Smooth muscle cell (in vitro differentiated cells): Measurements from ENCODE around the gene ZNF283. TPM values are rescaled to one million over a fixed set of nuclear protein-coding genes. Genes with fewer than 3 reads are reported as not detected.
"Not testable (repeated sequence)": the region's sequence is repeated elsewhere in the genome, so short reads cannot be mapped to it uniquely, and the experiment has no call there.

ENCODE experiments used
- DNase-seq: peaks from one replicate; lab custom pipeline; 2025; ENCODE audit not compliant: unreplicated experiment; lab: John Stamatoyannopoulos, UW
- H2AFZ ChIP-seq: fragments of 200-600 bp; sonication (generic); 2 replicates; pipeline ENCODE4 v1.6.0; 2016; ENCODE audit warnings: antibody characterized with exemption, low read depth, mild to moderate bottlenecking
- H3F3A ChIP-seq: fragments of 200-600 bp; sonication (generic); 2 replicates; pipeline ENCODE4 v1.6.0; 2017; ENCODE audit warnings: antibody characterized with exemption, low read depth
- H3K27ac ChIP-seq: fragments of 200-600 bp; sonication (generic); 2 replicates; pipeline ENCODE4 v1.5.1; 2016; ENCODE audit warnings: low read depth, mild to moderate bottlenecking
- H3K27me3 ChIP-seq: fragments of 200-600 bp; sonication (generic); 2 replicates; pipeline ENCODE4 v1.6.1; 2016; ENCODE audit warnings: low read depth, mild to moderate bottlenecking
- H3K36me3 ChIP-seq: fragments of 200-600 bp; sonication (generic); 2 replicates; pipeline ENCODE4 v1.5.1; 2016; ENCODE audit warnings: low read depth
- H3K4me1 ChIP-seq: fragments of 200-600 bp; sonication (generic); 2 replicates; pipeline ENCODE4 v1.5.1; 2016; ENCODE audit warnings: low read depth
- H3K4me2 ChIP-seq: fragments of 200-600 bp; sonication (generic); 2 replicates; pipeline ENCODE4 v1.6.0; 2016; ENCODE audit warnings: mild to moderate bottlenecking
- H3K4me3 ChIP-seq: fragments of 200-600 bp; sonication (generic); 2 replicates; pipeline ENCODE4 v1.5.1; 2016; ENCODE audit warnings: mild to moderate bottlenecking
- H3K79me2 ChIP-seq: fragments of 200-600 bp; sonication (generic); 2 replicates; pipeline ENCODE4 v1.6.0; 2016; ENCODE audit warnings: low read depth, mild to moderate bottlenecking
- H3K9ac ChIP-seq: fragments of 200-600 bp; sonication (generic); 2 replicates; pipeline ENCODE4 v1.6.0; 2016; ENCODE audit warnings: low read depth
- H3K9me3 ChIP-seq: fragments of 200-600 bp; sonication (generic); replicated peaks from 2 replicates; pipeline ENCODE4 v1.5.1; 2016; ENCODE audit warnings: low read depth
- H4K20me1 ChIP-seq: fragments of 200-600 bp; sonication (generic); 2 replicates; pipeline ENCODE4 v1.6.0; 2016; ENCODE audit warnings: low read depth
- WGBS: methylation state at CpG from one replicate; pipeline ENCODE4 v1.1.7; 2016; ENCODE audit warnings: low lambda C conversion rate; 5-methylcytosine and 5-hydroxymethylcytosine counted together
- polyA plus RNA-seq: library from polyadenylated mRNA; unstranded; fragments of >200 nt; fragmentation: Nextera tagmentation; extraction: Ambion mirVana; gene quantifications from 2 replicates; pipeline ENCODE4 v1.2.1, GENCODE V29; 2016
- total RNA-seq: library from RNA; depleted of rRNA; stranded (reverse); fragments of >200 nt; gene quantifications from 2 replicates; pipeline ENCODE4 v1.2.3, GENCODE V29; 2014
- TF ChIP-seq, protein P1 (sequence below): fragments of 200-600 bp; sonication (generic); IDR thresholded peaks from 2 replicates; pipeline ENCODE4 v1.5.1; 2017; ENCODE audit warnings: borderline replicate concordance, mild to moderate bottlenecking, antibody characterized with exemption; ENCODE audit not compliant: insufficient read depth, poor library complexity, severe bottlenecking

ZNF283 gene
- total and polyA plus RNA-seq, 2 experiments from 2014 or later, result 1.5 to 4.1 TPM

DNA sequence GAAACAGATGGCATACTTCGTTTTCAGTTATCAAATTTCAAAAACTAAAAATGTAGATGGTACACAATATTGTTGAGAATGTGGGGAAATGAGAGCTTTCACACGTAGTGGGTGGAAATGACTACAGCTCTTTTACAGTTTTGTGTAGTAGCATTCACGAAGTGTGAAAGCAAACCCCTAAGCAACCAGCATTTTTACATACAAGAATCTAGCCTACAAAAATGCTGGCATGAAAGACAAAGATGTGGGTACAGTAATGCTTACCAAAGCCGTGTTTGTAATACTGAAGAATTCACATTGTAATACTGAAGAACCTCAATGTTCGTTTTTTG lies 6.3 kb upstream of the ZNF283 start:
- 62% methylated on average over 5 of the region's 5 CpGs for WGBS
- Histone ChIP-seq H3K27me3 (no peaks in the 10 kb centered on the region), H3K27ac (no peak overlapping the region), H3K79me2 (no peaks in the 10 kb centered on the region), H3K4me2 (no peak overlapping the region), H3K4me1 (no peaks in the 10 kb centered on the region), H3K4me3 (no peak overlapping the region), H3K9me3 (no peaks in the 10 kb centered on the region), H3F3A (no peaks in the 10 kb centered on the region), H4K20me1 (no peaks in the 10 kb centered on the region), H2AFZ (no peak overlapping the region), H3K9ac (no peak overlapping the region), H3K36me3 (no peaks in the 10 kb centered on the region)
- no peak for DNase-seq
- TF ChIP-seq, protein P1, sequence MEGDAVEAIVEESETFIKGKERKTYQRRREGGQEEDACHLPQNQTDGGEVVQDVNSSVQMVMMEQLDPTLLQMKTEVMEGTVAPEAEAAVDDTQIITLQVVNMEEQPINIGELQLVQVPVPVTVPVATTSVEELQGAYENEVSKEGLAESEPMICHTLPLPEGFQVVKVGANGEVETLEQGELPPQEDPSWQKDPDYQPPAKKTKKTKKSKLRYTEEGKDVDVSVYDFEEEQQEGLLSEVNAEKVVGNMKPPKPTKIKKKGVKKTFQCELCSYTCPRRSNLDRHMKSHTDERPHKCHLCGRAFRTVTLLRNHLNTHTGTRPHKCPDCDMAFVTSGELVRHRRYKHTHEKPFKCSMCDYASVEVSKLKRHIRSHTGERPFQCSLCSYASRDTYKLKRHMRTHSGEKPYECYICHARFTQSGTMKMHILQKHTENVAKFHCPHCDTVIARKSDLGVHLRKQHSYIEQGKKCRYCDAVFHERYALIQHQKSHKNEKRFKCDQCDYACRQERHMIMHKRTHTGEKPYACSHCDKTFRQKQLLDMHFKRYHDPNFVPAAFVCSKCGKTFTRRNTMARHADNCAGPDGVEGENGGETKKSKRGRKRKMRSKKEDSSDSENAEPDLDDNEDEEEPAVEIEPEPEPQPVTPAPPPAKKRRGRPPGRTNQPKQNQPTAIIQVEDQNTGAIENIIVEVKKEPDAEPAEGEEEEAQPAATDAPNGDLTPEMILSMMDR, result no peak

DNA sequence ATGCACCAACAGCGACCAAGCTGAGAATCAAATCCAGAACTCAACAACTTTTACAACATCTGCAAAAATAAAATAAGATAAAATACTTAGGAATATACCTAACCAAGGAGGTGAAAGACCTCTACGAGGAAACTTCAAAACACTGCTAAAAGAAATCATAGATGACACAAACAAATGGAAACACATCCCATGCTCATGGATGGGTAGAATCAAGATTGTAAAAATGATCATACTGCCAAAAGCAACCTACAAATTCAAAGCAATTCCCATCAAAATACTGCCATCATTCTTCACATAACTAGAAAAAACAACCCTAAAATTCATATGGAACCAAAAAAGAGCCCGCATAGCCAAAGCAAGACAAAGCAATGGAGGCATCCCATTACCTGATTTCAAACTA lies 3.3 kb upstream of the ZNF283 start:
- H4K20me1 ChIP-seq, DNase-seq, H3K27ac ChIP-seq, H3K79me2 ChIP-seq, H3K36me3 ChIP-seq, H3K4me1 ChIP-seq, H3K9ac ChIP-seq, H3K27me3 ChIP-seq, H3K4me2 ChIP-seq, H3K4me3 ChIP-seq, H3K9me3 ChIP-seq, H2AFZ ChIP-seq, H3F3A ChIP-seq: not testable (repeated sequence)
- 83% methylated on average over 3 of the region's 3 CpGs for WGBS

- not testable (repeated sequence) for H3F3A ChIP-seq, H3K27me3 ChIP-seq, H4K20me1 ChIP-seq, H2AFZ ChIP-seq, H3K36me3 ChIP-seq, H3K79me2 ChIP-seq, DNase-seq, H3K4me2 ChIP-seq, H3K27ac ChIP-seq, H3K4me1 ChIP-seq, H3K4me3 ChIP-seq, H3K9ac ChIP-seq, H3K9me3 ChIP-seq
- 68% methylated on average over 4 of the region's 4 CpGs for WGBS
Observed at GRCh38 chr19:43824572-43824971, 2.5 kb upstream of the ZNF283 start.

DNA sequence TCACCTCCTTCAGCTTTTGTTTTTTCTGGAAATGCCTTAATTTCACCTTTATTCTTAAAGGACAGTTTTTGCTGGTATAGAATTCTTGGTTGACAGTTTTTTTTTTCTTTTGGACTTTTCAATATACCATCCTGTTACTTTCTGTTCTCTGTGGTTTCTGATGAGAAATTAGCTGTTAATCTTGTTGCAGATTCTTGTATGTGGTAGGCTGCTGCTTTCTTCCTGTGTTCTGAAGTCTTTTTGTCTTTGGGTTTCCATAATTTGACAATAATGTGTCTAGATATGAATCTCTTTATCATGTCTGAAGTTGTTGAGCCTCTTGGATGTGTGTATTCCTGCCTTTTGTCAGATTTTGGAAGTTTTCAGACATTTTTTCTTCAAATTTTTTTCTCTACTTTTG lies 12.0 kb downstream of the ZNF283 start:
- no peaks in the 10 kb centered on the region for H4K20me1 ChIP-seq
- H3K9ac ChIP-seq, result no peak overlapping the region
- H3K4me3 ChIP-seq, result no peak overlapping the region
- peaks cover 58% of the 10 kb centered on the region for H3K9me3 ChIP-seq
- H3K36me3 ChIP-seq, result peaks cover 84% of the 10 kb centered on the region
- H3F3A ChIP-seq, result no peaks in the 10 kb centered on the region
- H3K27me3 ChIP-seq, result no peaks in the 10 kb centered on the region
- no peak overlapping the region for H3K4me2 ChIP-seq
- DNase-seq, result no peak
- TF ChIP-seq, protein P1, result no peak
- H2AFZ ChIP-seq, result no peak overlapping the region
- no peaks in the 10 kb centered on the region for H3K4me1 ChIP-seq
- no peaks in the 10 kb centered on the region for H3K79me2 ChIP-seq
- H3K27ac ChIP-seq, result no peak overlapping the region

DNA sequence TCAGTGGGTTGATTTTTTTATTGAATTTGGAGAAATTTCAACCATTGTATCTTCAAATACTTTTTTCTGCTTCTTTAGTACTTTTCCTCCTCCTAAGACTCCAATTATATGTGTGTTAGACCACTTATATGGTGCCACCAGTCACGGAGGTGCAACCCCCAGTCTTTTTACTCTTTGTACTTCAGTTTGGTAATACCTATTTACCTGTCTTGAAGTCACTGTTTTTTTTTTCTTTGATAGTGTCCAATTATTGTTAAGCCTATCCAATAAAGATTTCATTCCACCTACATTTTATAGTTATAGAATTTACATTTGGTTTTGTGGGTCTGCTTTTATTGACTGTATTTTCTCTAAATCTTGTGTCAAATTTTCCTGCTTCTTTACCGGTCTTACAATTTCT lies 14.9 kb downstream of the ZNF283 start:
- Histone ChIP-seq H3K9me3 (peaks cover 74% of the 10 kb centered on the region), H3K36me3 (peaks cover 83% of the 10 kb centered on the region), H4K20me1 (no peaks in the 10 kb centered on the region), H3K4me1 (no peaks in the 10 kb centered on the region), H3K4me2 (no peak overlapping the region), H3K27ac (no peak overlapping the region), H2AFZ (no peak overlapping the region), H3K9ac (no peak overlapping the region), H3K27me3 (no peaks in the 10 kb centered on the region), H3K4me3 (no peak overlapping the region), H3F3A (no peaks in the 10 kb centered on the region), H3K79me2 (no peaks in the 10 kb centered on the region)
- DNase-seq, result no peak
- WGBS, result 92% methylated on average over 2 of the region's 2 CpGs
- TF ChIP-seq, protein P1, result no peak
